NCI-H510A (cell line): Measurements from ENCODE around the gene CERT1.

Experiments
- DNase-seq: peaks from one replicate; lab custom pipeline; 2025; lab: John Stamatoyannopoulos, UW

Gene CERT1

DNA sequence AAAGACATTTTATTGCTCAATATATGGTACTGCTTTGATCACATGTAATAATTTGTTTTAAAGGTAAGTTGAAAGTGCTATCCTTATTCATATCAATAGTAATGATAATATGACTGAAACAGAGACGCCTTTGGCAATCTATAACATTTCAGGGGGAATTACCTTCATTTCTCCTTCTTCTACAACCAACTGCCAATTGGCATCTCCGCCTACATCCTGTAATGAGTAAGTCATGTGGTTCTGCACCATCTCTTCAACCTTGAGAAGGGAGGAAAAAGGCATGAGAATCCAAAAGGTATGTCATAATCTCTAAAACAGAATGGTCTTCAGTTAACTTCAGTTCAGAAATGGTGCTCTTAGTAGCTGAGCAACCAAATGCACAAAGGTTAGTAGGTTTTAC is 122.0 kb downstream of the CERT1 start:
- no peak for DNase-seq

DNA sequence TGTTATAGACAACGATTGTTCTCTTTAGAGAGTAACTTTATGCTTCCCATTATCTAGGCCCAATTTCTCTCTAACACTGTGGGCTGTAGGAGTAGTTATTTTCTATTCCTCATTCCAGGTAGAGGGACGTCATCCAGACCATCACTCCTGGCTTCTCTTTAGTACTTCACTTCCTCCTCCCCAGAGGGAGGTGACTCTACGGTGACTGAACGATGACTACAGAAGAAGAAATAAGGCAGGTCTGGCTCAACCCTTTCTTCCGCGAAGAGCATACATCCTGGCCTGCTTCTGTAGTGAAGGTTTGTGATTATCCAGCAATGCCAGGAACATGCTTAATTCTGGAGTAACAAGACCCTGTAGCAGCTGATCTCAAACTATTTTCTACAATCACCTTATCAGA is 123.6 kb downstream of the CERT1 start:
- DNase-seq, result no peak

DNA sequence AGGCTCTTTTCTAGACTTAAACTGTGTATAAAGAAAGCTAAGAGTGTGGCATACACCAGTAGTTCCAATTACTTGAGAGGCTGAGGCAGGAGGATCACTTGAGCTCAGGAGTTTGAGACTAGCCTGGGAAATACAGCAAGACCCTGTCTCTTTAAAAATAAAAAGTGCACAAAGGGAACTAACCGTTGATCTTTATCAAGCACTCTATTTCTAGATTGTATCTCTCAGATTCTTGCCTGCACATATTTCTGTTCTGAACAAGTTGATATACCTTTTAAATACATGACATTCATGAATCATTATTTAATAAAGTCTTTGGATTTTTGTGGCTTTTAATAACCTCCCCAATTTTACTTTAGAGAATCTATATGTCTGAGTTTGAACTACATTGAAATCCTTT is 127.2 kb downstream of the CERT1 start:
- DNase-seq, result no peak

DNA sequence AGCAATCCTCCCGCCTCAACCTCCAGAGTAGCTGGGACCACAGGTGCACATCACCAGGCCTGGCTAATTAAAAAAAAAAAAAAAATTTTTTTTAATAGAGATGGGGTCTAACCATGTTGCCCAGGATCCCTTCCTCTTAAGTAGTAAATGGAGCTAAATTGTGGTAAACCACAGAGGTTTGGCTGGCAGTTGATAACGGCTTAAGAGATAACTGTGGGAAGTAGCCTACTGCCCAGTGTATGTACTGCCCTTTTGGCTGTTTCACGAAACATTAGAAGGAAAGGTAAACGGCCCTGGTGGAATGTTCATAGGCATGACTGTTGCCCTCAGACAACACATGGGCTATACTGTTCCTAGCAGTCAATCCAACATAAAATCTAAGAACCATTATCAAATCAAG is 130.0 kb downstream of the CERT1 start:
- no peak for DNase-seq

DNA sequence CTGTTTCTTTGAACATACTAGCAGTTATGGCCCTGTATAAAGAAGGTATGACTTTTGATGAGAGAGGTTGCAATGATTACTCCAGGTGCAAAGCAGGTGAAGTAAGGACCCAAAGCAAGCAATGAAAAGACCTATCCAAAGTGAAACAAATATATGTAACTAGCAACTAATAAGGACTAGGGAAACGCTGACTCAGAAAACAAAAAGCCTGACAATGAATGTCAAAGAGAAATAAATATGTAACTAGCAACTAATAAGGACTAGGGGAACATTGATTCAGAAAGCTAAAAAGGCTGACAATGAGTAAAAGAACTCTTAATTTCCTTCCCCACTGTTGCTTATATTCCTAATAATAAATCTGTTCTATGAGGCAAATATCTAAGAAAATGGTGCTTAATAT is 131.3 kb downstream of the CERT1 start:
- no peak for DNase-seq

DNA sequence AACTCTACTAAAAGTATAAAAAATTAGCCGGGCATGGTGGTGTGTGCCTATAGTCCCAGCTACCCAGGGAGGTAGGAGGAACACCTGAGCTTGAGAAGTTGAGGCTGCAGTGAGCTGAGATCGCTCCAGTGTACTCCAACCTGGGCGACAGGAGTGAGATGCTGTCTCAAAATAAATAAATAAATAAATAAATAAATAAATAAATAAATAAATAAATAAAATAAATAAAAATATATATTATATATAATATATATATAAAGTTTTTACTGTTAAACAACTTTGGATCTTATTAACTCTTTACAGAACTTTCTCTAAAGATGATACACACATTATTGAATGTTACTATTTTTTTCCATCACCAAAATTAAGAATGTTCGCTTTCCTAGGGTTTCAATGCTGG is 136.0 kb downstream of the CERT1 start:
- DNase-seq, result no peak

DNA sequence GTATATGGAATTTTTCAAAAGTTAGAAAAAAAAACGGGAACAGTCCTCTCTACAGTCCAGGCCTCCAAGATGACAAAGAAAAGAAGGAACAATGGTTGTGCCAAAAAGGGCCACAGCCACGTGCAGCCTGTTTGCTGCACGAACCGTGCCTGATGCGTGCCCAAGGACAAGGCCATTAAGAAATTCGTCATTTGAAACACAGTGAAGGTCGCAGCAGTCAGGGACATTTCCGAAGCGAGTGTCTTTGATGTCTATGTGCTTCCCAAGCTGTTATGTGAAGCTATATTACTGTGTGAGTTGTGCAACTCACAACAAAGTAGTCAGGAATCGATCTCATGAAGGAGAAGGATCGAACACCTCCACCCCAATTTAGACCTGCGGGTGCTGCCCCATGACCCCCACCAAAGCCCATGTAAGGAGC is 137.0 kb downstream of the CERT1 start:
- no peak for DNase-seq

DNA sequence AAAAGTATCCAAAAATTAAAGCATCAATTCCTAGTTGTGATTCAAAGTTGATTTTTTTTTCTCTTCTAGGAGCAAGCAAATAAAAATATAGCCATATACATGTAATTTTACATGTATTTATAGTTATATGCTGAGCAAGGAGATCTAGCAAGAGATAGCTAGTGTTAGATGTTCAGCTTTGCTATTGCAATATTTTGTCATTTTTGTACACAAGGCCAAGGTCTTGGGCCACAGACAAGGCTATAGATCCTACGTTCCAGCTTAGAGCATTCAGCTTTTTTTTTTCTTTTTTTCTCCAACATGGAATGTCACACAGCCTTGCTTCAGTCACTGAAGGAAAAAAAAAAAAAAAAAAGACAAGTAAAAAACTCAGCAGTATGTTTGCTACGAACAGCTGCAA is 137.6 kb downstream of the CERT1 start:
- no peak for DNase-seq

DNA sequence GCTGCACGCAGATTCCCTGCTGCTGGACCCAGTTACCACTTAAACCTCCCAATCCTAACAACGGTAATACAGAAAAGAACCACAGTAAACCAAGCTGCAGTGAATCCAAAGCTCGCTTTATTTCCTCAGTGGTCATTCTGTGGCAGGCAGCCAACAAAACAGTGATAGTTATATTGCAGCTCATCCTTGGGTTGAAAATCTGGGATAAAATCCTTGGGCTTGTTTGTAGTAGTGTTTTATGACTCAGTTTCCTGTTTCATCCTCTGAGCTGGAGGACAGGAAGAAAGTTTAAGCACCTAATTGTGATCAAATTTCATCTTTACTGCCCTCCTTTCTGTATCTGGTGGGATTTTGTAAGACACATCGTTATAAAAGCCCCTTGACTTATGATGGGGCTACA is 143.0 kb downstream of the CERT1 start:
- DNase-seq, result no peak

DNA sequence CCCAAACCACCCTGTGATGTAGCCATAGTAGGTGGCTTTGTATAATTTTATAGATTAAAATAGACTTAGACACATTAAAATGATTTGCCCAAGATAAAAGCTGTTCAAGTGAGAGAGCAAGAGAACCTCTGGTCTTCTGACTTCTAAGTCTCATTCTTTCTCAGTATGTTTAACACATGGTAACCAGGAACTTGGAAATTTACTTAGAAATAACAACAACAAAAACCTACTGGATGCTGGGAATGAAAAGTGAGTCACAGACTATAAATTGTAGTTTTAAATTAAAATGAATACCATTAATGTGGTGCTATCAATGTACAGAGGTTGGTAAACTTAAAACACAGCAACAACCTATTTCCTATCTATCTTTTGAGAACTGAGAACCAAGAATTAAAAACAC is 144.0 kb downstream of the CERT1 start:
- DNase-seq, result no peak

DNA sequence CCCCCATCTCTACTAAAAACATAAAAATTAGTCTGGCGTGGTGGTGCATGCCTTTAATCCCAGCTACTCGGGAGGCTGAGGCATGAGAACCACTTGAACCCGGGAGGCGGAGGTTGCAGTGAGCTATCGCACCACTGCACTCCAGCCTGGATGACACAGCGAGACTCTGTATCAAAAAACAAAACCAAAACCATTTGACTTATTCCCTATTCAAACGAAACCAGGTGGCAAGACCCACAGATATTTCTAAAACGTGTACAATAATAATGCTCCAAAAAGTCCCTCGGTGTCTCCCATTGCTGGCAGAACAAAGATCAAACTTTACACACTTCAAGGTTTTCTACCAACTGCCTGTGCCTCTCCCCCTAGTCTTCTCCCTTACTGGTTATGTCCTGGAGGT is 144.6 kb downstream of the CERT1 start:
- DNase-seq, result no peak

DNA sequence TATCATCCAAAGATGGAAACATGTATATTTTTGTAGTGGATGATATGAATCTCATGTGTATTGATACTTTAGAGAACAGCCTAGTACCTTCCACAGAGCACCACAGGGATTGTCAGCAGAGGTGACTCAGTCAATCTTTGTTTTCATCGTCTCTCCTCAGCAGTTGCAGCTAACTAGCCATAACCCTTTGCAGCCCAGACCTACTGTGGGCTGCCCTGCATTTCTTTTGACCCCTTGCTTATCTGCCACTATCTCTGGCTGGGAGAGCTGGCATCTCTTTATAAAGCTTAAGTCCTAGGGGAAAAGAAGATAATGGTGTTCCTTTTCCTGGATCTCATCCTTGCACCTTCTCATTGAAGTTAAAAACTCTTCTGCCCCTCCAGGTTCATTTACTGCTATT is 145.7 kb downstream of the CERT1 start:
- no peak for DNase-seq

DNA sequence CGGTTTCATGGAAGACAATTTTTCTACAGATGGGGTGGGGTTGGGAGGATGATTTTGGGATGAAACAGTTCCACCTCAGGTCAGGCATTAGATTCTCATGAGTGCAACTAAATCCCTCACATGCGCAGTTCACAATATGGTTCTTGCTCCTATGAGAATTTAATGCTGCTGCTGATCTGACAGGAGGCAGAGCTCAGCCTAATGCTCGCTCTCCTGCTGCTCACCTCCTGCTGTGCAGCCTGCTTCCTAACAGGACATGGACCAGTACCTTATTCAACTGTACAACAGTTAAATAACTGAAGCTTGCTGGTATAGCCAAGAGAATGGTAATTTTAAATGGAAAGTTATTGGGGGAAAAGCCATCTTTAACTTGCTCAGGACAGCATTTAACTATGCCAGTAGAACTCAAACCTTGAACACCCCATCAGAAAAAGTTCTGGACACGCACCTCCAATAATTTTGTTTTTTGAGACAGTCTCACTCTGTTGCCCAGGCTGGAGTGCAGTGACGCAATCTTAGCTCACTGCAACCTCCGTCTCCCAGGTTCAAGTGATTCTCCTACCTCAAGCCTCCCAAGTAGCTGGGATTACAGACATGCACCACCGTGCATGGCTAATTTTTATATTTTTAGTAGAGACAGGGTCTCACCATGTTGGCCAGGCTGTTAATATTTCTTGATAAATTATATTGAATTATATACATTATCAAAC is 146.7 kb downstream of the CERT1 start:
- DNase-seq, result no peak

DNA sequence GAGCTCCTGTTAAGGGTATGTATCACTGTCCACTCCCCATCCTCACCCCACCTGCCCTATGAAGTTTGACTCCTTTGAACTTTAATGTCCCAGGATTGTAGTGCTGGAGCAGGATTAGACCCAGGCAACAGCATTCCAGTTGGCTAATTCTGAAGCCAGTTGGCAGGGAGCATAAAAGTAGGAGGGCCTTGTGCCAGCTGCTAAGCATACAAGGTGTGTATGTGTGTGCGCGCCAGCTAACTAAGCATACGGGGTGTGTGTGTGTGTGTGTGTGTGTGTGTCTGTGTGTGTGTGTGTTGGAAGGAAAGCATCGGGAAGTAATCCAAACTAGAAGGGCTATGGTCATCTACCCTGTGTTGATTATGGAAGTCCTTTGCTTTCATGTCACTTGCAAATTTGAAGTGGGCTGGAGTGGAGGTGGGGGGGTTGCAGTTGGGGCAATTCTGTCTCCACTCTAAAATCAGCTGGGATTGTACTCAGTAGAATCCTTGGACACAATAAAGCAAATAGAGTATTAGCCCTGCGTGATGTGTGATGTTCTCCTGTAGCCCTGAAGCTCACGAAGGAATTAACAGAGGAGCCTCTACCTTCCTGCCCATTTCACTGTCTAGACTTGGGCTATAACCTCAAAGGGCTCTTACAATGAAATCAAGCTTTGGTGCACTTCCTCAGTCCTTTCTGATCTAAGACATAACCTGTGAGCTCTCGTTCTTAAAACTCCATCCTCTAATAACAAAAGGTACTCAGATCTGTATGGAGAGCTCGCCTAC is 147.5 kb downstream of the CERT1 start:
- no peak for DNase-seq

DNA sequence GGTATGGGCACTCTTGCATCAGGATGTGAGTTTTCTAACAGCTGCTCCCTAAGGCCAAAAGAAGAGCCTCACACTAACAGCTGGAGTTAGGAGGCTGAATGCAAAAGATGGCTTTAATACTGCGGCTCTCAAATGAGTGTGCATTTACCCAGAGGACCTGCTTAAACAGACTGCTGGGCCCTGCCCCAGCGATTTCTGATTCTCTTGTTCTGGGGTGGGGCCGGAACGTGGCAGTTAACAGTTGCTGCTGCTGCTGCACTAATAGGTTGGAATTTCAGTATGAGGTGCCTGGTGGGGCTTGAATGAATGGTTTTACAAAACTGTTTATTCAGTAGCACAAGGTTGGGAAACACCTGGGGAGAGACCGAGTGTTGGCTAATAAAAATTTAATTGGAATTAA is 148.3 kb downstream of the CERT1 start:
- DNase-seq, result no peak

DNA sequence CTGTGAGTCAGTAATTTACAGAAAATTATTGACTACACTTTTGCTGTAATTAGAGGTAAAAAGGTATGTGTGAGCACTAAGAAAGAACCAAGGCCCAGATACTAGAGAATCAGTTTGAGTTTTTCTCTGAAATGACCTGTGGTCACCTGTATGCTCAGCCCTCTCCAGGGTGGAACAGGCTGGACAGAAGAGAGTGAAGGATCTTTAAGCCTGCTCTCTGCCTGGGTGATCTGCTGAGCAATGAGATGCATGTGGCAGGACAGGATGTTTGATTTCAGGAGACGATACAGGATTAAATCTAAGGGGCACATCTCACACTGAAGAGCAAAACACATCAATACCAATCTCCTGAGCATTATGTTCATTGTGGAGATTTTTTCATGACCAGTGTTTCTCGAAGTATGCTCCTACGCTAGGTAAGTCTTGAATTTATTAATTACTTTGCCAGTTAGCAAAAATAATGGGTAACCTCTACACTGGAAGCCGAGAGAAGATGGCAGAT is 148.9 kb downstream of the CERT1 start:
- no peak for DNase-seq

DNA sequence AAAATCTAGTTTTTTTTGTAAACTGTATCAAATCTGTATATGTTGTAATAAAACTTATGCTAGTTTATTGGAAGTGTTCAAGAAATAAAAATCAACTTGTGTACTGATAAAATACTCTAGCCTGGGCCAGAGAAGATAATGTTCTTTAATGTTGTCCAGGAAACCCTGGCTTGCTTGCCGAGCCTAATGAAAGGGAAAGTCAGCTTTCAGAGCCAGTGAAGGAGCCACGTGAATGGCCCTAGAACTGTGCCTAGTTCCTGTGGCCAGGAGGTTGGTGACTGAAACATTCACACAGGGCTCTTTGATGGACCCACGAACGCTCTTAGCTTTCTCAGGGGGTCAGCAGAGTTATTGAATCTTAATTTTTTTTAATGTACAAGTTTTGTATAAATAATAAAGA is 150.1 kb downstream of the CERT1 start:
- no peak for DNase-seq

DNA sequence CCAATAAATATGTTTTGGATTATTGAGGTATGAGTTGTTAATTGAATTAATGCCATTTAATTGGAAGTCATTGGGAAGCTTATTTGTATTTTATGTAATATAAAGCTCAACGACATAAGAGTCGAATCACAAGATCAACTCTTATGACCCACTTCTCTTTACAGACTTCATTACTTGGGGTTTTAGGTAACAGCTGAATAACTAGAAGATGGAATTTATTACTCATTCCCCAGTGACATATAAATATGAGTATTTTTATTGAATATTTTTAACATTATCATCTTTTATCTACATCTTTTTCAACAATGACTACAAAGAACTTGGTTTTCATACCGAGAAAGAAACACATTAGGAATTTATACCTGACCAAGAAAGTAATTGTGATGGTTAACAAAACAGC is 153.3 kb downstream of the CERT1 start:
- DNase-seq, result no peak

DNA sequence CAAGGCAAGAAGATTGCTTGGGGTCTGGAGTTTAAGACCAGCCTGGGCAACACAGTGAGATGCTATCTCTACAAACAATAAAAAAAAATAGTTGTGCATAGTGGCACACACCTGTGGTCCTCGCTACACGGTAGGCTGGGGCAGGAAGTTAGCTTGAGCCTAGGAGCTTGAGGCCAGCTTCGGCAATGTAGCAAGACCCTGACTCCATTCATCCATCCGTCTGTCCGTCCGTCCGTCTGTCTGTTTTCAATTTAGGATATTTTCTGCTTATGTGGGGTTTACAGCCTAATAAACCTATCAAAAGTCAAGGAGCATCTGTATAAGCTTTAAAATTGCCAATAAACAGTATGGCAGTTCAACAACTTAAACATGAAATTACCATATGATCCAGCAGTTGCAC is 154.7 kb downstream of the CERT1 start:
- no peak for DNase-seq

DNA sequence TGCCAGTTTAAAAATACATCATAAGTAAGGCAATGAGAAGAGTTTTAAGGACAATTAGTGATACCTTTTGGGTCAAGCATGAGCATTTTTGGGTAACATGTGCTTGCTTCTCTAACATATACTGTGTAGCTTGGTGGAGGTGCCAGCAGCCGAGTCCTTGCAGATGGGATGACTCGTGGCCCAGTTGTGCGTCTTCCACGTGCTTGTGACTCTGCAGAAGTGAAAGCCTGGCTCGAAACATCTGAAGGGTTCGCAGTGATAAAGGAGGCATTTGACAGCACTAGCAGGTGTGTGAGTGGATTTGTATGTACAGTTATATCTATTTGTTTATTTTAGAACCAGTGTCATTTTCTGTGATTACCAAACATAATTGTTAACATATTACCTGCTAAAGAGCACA is 156.2 kb downstream of the CERT1 start:
- DNase-seq, result no peak

DNA sequence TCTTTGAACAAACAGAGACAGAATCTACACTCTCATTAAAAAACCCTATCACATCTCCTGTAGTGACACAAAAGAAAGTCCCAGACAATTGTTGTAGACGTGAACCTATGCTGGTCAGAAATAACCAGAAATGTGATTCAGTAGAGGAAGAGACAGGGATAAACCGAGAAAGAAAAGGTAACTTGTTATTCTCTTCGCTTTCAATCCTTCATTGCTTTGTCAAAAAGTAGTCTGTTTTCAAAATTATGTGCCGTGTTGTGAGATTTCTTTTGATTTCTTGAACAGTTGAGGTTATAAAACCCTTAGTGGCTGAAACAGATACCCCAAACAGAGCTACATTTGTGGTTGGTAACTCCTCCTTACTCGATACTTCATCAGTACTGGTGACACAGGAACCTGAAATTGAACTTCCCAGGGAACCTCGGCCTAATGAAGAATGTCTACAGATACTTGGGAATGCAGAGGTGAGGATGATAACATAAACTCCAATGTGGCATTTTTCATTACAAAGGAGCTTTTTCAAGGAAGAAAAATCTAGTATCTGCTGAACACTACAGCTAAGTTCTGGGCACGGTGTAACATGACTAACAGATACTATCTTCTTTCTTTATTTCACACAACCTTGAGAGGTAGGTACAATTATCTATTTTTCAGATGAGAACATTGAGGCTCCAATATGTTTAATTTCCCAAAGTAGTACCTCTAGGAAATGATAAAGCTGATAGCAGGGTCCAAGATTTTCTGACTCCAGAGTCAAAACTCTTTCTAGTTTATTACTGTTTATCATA is 160.1 kb downstream of the CERT1 start:
- DNase-seq, result no peak

DNA sequence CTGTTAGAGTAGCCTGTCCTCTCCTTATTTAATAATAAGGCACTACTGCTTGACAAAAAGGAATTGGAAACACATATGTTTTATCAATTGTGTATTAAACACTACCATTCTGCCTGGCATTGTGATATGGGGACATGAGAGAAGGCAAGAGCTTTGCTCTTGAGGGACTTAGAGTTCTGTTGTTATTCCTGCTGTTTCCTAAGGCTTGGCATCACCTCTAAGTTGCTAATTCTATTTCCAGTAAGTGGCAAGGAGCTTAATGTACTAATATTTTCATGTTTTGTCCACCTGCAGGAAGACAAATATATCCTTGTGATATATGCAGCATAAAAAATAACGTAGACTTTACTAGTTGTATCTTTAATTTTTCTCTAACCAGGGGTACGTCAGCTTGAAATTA is 161.8 kb downstream of the CERT1 start:
- DNase-seq, result no peak

DNA sequence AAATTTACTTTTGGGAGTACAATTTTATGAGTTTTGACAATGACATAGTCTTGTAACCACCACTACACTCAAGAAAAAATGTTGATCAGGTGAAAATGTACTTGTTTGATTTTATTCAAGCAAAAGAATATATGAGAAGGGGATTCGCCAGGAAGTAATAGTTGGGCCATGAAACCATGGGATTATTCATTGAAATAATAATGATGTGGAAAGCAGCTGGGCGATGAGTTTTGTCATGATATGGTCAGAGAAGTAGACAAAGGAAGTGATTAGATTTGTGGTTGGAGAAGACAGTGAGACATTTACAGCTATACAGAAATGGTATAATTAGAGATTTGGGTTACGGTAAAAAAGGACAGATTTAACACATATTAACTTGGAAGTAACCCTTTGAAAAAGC is 163.2 kb downstream of the CERT1 start:
- no peak for DNase-seq
